ENCODE data around the gene NBAS.

DNA sequence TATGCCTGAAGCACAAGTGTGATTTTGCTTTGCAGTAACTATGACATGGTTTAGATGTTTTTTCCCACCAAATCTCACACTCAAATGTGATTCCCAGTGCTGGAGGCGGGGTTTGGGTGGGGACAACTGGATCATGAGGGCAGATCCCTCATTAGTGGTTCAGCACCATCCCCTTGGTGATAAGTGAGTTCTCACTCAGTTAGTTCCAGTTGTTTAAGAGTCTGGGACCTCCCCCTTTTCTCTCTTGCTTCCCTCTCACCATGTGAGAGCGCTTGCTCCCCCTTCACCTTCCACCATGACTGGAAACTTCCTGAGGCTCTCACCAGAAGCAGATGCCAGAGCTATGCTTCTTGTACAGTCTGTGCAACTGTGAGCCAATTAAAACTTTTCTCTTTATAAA is 102.9 kb downstream of the NBAS start:
- TF ChIP-seq, protein P1, sequence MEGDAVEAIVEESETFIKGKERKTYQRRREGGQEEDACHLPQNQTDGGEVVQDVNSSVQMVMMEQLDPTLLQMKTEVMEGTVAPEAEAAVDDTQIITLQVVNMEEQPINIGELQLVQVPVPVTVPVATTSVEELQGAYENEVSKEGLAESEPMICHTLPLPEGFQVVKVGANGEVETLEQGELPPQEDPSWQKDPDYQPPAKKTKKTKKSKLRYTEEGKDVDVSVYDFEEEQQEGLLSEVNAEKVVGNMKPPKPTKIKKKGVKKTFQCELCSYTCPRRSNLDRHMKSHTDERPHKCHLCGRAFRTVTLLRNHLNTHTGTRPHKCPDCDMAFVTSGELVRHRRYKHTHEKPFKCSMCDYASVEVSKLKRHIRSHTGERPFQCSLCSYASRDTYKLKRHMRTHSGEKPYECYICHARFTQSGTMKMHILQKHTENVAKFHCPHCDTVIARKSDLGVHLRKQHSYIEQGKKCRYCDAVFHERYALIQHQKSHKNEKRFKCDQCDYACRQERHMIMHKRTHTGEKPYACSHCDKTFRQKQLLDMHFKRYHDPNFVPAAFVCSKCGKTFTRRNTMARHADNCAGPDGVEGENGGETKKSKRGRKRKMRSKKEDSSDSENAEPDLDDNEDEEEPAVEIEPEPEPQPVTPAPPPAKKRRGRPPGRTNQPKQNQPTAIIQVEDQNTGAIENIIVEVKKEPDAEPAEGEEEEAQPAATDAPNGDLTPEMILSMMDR (IDR thresholded peaks at IDR 0.05) = no peak
- TF ChIP-seq POLR2AphosphoS5 (IDR thresholded peaks at IDR 0.05) = no peak
- TF ChIP-seq POLR2A (IDR thresholded peaks at IDR 0.05) = no peak
